HepG2 (cell line): ENCODE measurements around the gene DDIAS. TPM values are rescaled to one million over a fixed set of nuclear protein-coding genes. Genes with fewer than 3 reads are reported as not detected.

ENCODE experiments used
- CBX1 ChIP-seq: IDR thresholded peaks from one replicate; pipeline ENCODE4 v1.6.1; 2016; ENCODE audit warnings: antibody characterized with exemption, low read depth
- HOXA5 ChIP-seq: sonication (generic); formaldehyde crosslinking; IDR thresholded peaks from 2 replicates; pipeline ENCODE4 v1.4.0; 2020; ENCODE audit warnings: missing genetic modification reagents
- KDM4B ChIP-seq: sonication (generic); formaldehyde crosslinking; IDR thresholded peaks from 2 replicates; pipeline ENCODE4 v1.4.0; 2020; ENCODE audit warnings: missing genetic modification reagents
- NPAS2 ChIP-seq: sonication (generic); formaldehyde crosslinking; IDR thresholded peaks from 2 replicates; pipeline ENCODE4 v1.8.0; 2022; ENCODE audit warnings: mild to moderate bottlenecking, missing genetic modification reagents, borderline replicate concordance
- NR2F6 ChIP-seq, 2 experiments: IDR thresholded peaks; 2 replicates each; pipeline ENCODE4 v1.6.1; 2016; ENCODE audit warnings: antibody characterized with exemption in 1 of 2, mild to moderate bottlenecking in 1 of 2
- PAWR ChIP-seq: sonication (generic); formaldehyde crosslinking; IDR thresholded peaks from 2 replicates; pipeline ENCODE4 v1.4.0; 2020; ENCODE audit warnings: missing genetic modification reagents, mild to moderate bottlenecking, borderline replicate concordance
- PHB2 ChIP-seq: fragments of 450-650 bp; IDR thresholded peaks from 2 replicates; pipeline ENCODE4 v1.6.1; 2018; ENCODE audit not compliant: partially characterized antibody
- PTBP1 ChIP-seq: fragments of 200-400 bp; formaldehyde crosslinking; IDR thresholded peaks from 2 replicates; pipeline ENCODE4 v1.6.1; 2018; ENCODE audit warnings: low read length, low read depth; ENCODE audit not compliant: poor library complexity, severe bottlenecking
- SRSF1 ChIP-seq: fragments of 200-400 bp; formaldehyde crosslinking; optimal IDR thresholded peaks from 2 replicates; pipeline ENCODE3; 2017; ENCODE audit warnings: mild to moderate bottlenecking, low read depth, low read length, moderate library complexity
- TEAD3 ChIP-seq: optimal IDR thresholded peaks from 2 replicates; pipeline ENCODE3; 2016; ENCODE audit warnings: borderline replicate concordance
- ZBTB1 ChIP-seq: sonication (generic); formaldehyde crosslinking; IDR thresholded peaks from 2 replicates; pipeline ENCODE4 v1.4.0; 2020; ENCODE audit warnings: missing genetic modification reagents, borderline replicate concordance
- ZBTB40 ChIP-seq, 2 experiments: fragments of 450-650 bp in 1 of 2; sonication (generic) in 1 of 2; formaldehyde crosslinking in 1 of 2; IDR thresholded peaks; 2 replicates each; pipeline versions ENCODE4 v1.6.1 to v1.8.0; 2016 to 2022; ENCODE audit warnings: antibody characterized with exemption in 1 of 2, mild to moderate bottlenecking in 1 of 2, missing genetic modification reagents in 1 of 2
- ZNF235 ChIP-seq: sonication (generic); formaldehyde crosslinking; IDR thresholded peaks from 2 replicates; pipeline ENCODE4 v1.8.1; 2023; ENCODE audit warnings: mild to moderate bottlenecking, missing genetic modification reagents, borderline replicate concordance
- ZNF281 ChIP-seq: sonication (generic); formaldehyde crosslinking; IDR thresholded peaks from 2 replicates; pipeline ENCODE4 v1.4.0; 2020; ENCODE audit warnings: missing genetic modification reagents, borderline replicate concordance
- ZNF615 ChIP-seq: sonication (generic); formaldehyde crosslinking; IDR thresholded peaks from 2 replicates; pipeline ENCODE4 v1.5.0; 2020; ENCODE audit warnings: mild to moderate bottlenecking, missing genetic modification reagents, borderline replicate concordance
- ZNF672 ChIP-seq: sonication (generic); formaldehyde crosslinking; IDR thresholded peaks from 2 replicates; pipeline ENCODE4 v1.8.1; 2022; ENCODE audit warnings: missing genetic modification reagents
- ZNF773 ChIP-seq: sonication (generic); formaldehyde crosslinking; IDR thresholded peaks from 2 replicates; pipeline ENCODE4 v1.4.0; 2020; ENCODE audit warnings: missing genetic modification reagents, borderline replicate concordance
- polyA plus RNA-seq, 8 experiments: library from polyadenylated mRNA; depleted of rRNA in 3 of 8; stranded (reverse) in 7 of 8; unstranded in 1 of 8; fragments of >200 nt; fragmentation: Illumina TruSeq in 4 of 8; extraction: Trizol in 4 of 8; gene quantifications; 2 replicates each; pipeline versions ENCODE4 v1.2.1 to v1.2.3, GENCODE V29; 2011 to 2016; ENCODE audit warnings: low read depth in 4 of 8, missing spikeins in 1 of 8, mixed read lengths in 1 of 8; ENCODE audit not compliant: insufficient read depth in 1 of 8
- total RNA-seq, 5 experiments: library from RNA; depleted of rRNA; stranded (reverse); fragments of >200 nt; fragmentation: Illumina TruSeq; extraction: Trizol; gene quantifications; 2 replicates each; pipeline ENCODE4 v1.2.3, GENCODE V29; 2016; ENCODE audit warnings: low read depth in 1 of 5

The DDIAS gene
- total and polyA plus RNA-seq, 2 of the 13 experiments (the other 11 are each of a cell fraction or from before 2014, with no cell fraction given), result 3.5 to 13.0 TPM

GRCh38 chr11:82945682-82946081 lies 44.1 kb downstream of the DDIAS start (continued):
- no peak for TF ChIP-seq ZBTB40 (IDR thresholded peaks at IDR 0.05)
- 0 out of 2 replicates have a peak, but pooled peaks have one; percentile 38 for TF ChIP-seq ZBTB40 (CRISPR knock-in tag; IDR thresholded peaks at IDR 0.05)
- TF ChIP-seq ZNF672 (CRISPR knock-in tag), result no peak
- TF ChIP-seq PAWR (CRISPR knock-in tag), result no peak
- no peak for TF ChIP-seq CBX1
- no peak for TF ChIP-seq SRSF1
- peak; percentile 51 for TF ChIP-seq TEAD3
- TF ChIP-seq ZNF615, result no peak
- no peak for TF ChIP-seq PHB2
- no peak for TF ChIP-seq ZBTB1 (CRISPR knock-in tag)
- no peak for TF ChIP-seq ZNF773 (CRISPR knock-in tag)
- peak; percentile 94 for TF ChIP-seq ZNF281
- TF ChIP-seq NPAS2 (CRISPR knock-in tag), result no peak
- TF ChIP-seq HOXA5 (CRISPR knock-in tag), result no peak
- TF ChIP-seq ZNF235 (CRISPR knock-in tag), result no peak
- no peak for TF ChIP-seq PTBP1
- no peak for TF ChIP-seq NR2F6 (IDR thresholded peaks at IDR 0.05)
- no peak for TF ChIP-seq NR2F6 (CRISPR knock-in tag; IDR thresholded peaks at IDR 0.05)
- no peak for TF ChIP-seq KDM4B (CRISPR knock-in tag)
